ENCODE data around the gene ARID5B.

Gene ARID5B

GRCh38 chr10:61919646-61920215, 18.2 kb downstream of the ARID5B start:
- H2AFZ ChIP-seq (ENCODE audit: insufficient read depth, low read length, poor library complexity): no peak overlapping the region
- no peak overlapping the region for H2BK12ac ChIP-seq (ENCODE audit: low read length)
- WGBS (ENCODE audit: extremely low coverage, insufficient coverage, insufficient read length): no CpG with 5 or more reads among the region's 2 CpGs
- no peak overlapping the region for H3K14ac ChIP-seq (ENCODE audit: low read length)
- H3K27ac ChIP-seq (ENCODE audit: low read depth, low read length): no peak overlapping the region
- no peak overlapping the region for H2BK120ac ChIP-seq (ENCODE audit: insufficient read depth, low read length, poor library complexity)
- H3K18ac ChIP-seq (ENCODE audit: low read length): no peak overlapping the region
- H2AK5ac ChIP-seq (ENCODE audit: low read length): no peak overlapping the region
- H3K9me3 ChIP-seq (ENCODE audit: insufficient read depth, low read depth, low read length): no peaks in the 10 kb centered on the region
- H4K8ac ChIP-seq (ENCODE audit: low read depth, low read length): no peak overlapping the region
- H3K79me1 ChIP-seq (ENCODE audit: low read length): no peaks in the 10 kb centered on the region
- H3K9ac ChIP-seq (ENCODE audit: low read length): no peak overlapping the region
- H4K91ac ChIP-seq (ENCODE audit: low read depth, low read length): no peak overlapping the region
- H3K4me1 ChIP-seq (ENCODE audit: control insufficient read depth in 1 of 2, insufficient read depth in 2 of 2, low read length in 2 of 2): no peaks in the 10 kb centered on the region
- no peaks in the 10 kb centered on the region for H3K79me2 ChIP-seq (ENCODE audit: control insufficient read depth, insufficient read depth, low read length, poor library complexity)
- no peak overlapping the region for H3K4me2 ChIP-seq (ENCODE audit: low read length)
- no peak overlapping the region for H4K12ac ChIP-seq (ENCODE audit: low read depth, low read length)
- no peak overlapping the region for H3K4me3 ChIP-seq (ENCODE audit: low read depth, low read length)
- peak in 1 of 2 donors; percentile 60 for DNase-seq
- H3K27me3 ChIP-seq (ENCODE audit: insufficient read depth, low read length): no peaks in the 10 kb centered on the region
- H2BK5ac ChIP-seq (ENCODE audit: low read depth, low read length, poor library complexity): no peak overlapping the region
- H3K36me3 ChIP-seq (ENCODE audit: control insufficient read depth in 1 of 2, insufficient read depth in 2 of 2, low read length in 2 of 2): no peaks in the 10 kb centered on the region
- H3K23ac ChIP-seq (ENCODE audit: low read length): no peak overlapping the region
- H3K4ac ChIP-seq (ENCODE audit: low read depth, low read length): no peak overlapping the region

GRCh38 chr10:61921143-61921542, 19.6 kb downstream of the ARID5B start:
- no peak overlapping the region for H2AFZ ChIP-seq (ENCODE audit: insufficient read depth, low read length, poor library complexity)
- DNase-seq: no peak
- no peak overlapping the region for H3K9ac ChIP-seq (ENCODE audit: low read length)
- no peak overlapping the region for H3K18ac ChIP-seq (ENCODE audit: low read length)
- no peak overlapping the region for H3K14ac ChIP-seq (ENCODE audit: low read length)
- no peaks in the 10 kb centered on the region for H3K79me1 ChIP-seq (ENCODE audit: low read length)
- no peak overlapping the region for H4K12ac ChIP-seq (ENCODE audit: low read depth, low read length)
- no peak overlapping the region for H3K4me2 ChIP-seq (ENCODE audit: low read length)
- H4K8ac ChIP-seq (ENCODE audit: low read depth, low read length): no peak overlapping the region
- no peak overlapping the region for H2BK5ac ChIP-seq (ENCODE audit: low read depth, low read length, poor library complexity)
- no peaks in the 10 kb centered on the region for H3K9me3 ChIP-seq (ENCODE audit: insufficient read depth, low read depth, low read length)
- no peaks in the 10 kb centered on the region for H3K27me3 ChIP-seq (ENCODE audit: insufficient read depth, low read length)
- no peak overlapping the region for H3K4me3 ChIP-seq (ENCODE audit: low read depth, low read length)
- no peak overlapping the region for H4K91ac ChIP-seq (ENCODE audit: low read depth, low read length)
- H3K36me3 ChIP-seq (ENCODE audit: control insufficient read depth in 1 of 2, insufficient read depth in 2 of 2, low read length in 2 of 2): no peaks in the 10 kb centered on the region
- H3K27ac ChIP-seq (ENCODE audit: low read depth, low read length): no peak overlapping the region
- WGBS (ENCODE audit: extremely low coverage, insufficient coverage, insufficient read length): no CpG with 5 or more reads among the region's 2 CpGs
- H2BK120ac ChIP-seq (ENCODE audit: insufficient read depth, low read length, poor library complexity): no peak overlapping the region
- no peak overlapping the region for H3K23ac ChIP-seq (ENCODE audit: low read length)
- no peaks in the 10 kb centered on the region for H3K4me1 ChIP-seq (ENCODE audit: control insufficient read depth in 1 of 2, insufficient read depth in 2 of 2, low read length in 2 of 2)
- no peak overlapping the region for H2BK12ac ChIP-seq (ENCODE audit: low read length)
- no peak overlapping the region for H2AK5ac ChIP-seq (ENCODE audit: low read length)
- no peaks in the 10 kb centered on the region for H3K79me2 ChIP-seq (ENCODE audit: control insufficient read depth, insufficient read depth, low read length, poor library complexity)
- H3K4ac ChIP-seq (ENCODE audit: low read depth, low read length): no peak overlapping the region

GRCh38 chr10:61923210-61923949, 21.9 kb downstream of the ARID5B start:
- no peaks in the 10 kb centered on the region for H3K27me3 ChIP-seq (ENCODE audit: insufficient read depth, low read length)
- H2BK5ac ChIP-seq (ENCODE audit: low read depth, low read length, poor library complexity): no peak overlapping the region
- H4K91ac ChIP-seq (ENCODE audit: low read depth, low read length): no peak overlapping the region
- H3K9me3 ChIP-seq (ENCODE audit: insufficient read depth, low read depth, low read length): no peaks in the 10 kb centered on the region
- no CpG with 5 or more reads among the region's 6 CpGs for WGBS (ENCODE audit: extremely low coverage, insufficient coverage, insufficient read length)
- no peak overlapping the region for H4K12ac ChIP-seq (ENCODE audit: low read depth, low read length)
- no peak overlapping the region for H2AFZ ChIP-seq (ENCODE audit: insufficient read depth, low read length, poor library complexity)
- no peak overlapping the region for H3K27ac ChIP-seq (ENCODE audit: low read depth, low read length)
- no peaks in the 10 kb centered on the region for H3K36me3 ChIP-seq (ENCODE audit: control insufficient read depth in 1 of 2, insufficient read depth in 2 of 2, low read length in 2 of 2)
- H4K8ac ChIP-seq (ENCODE audit: low read depth, low read length): no peak overlapping the region
- no peak overlapping the region for H3K4ac ChIP-seq (ENCODE audit: low read depth, low read length)
- H3K79me1 ChIP-seq (ENCODE audit: low read length): no peaks in the 10 kb centered on the region
- H3K23ac ChIP-seq (ENCODE audit: low read length): peak overlapping the region; percentile 40
- no peak overlapping the region for H3K4me3 ChIP-seq (ENCODE audit: low read depth, low read length)
- no peak overlapping the region for H2BK12ac ChIP-seq (ENCODE audit: low read length)
- H3K4me2 ChIP-seq (ENCODE audit: low read length): no peak overlapping the region
- H3K18ac ChIP-seq (ENCODE audit: low read length): no peak overlapping the region
- H3K4me1 ChIP-seq (ENCODE audit: control insufficient read depth in 1 of 2, insufficient read depth in 2 of 2, low read length in 2 of 2): no peaks in the 10 kb centered on the region
- no peaks in the 10 kb centered on the region for H3K79me2 ChIP-seq (ENCODE audit: control insufficient read depth, insufficient read depth, low read length, poor library complexity)
- no peak overlapping the region for H2AK5ac ChIP-seq (ENCODE audit: low read length)
- no peak overlapping the region for H3K9ac ChIP-seq (ENCODE audit: low read length)
- no peak overlapping the region for H2BK120ac ChIP-seq (ENCODE audit: insufficient read depth, low read length, poor library complexity)
- no peak overlapping the region for H3K14ac ChIP-seq (ENCODE audit: low read length)
- peak in 1 of 2 donors; percentile 13 for DNase-seq

GRCh38 chr10:61923950-61924274, 22.4 kb downstream of the ARID5B start:
- no peak for DNase-seq
- Histone ChIP-seq H3K18ac (ENCODE audit: low read length) (no peak overlapping the region), H3K23ac (ENCODE audit: low read length) (no peak overlapping the region), H2AK5ac (ENCODE audit: low read length) (no peak overlapping the region), H3K4ac (ENCODE audit: low read depth, low read length) (no peak overlapping the region), H2BK120ac (ENCODE audit: insufficient read depth, low read length, poor library complexity) (no peak overlapping the region), H3K14ac (ENCODE audit: low read length) (no peak overlapping the region), H3K4me3 (ENCODE audit: low read depth, low read length) (no peak overlapping the region), H3K4me1 (ENCODE audit: control insufficient read depth in 1 of 2, insufficient read depth in 2 of 2, low read length in 2 of 2) (no peaks in the 10 kb centered on the region), H3K9me3 (ENCODE audit: insufficient read depth, low read depth, low read length) (no peaks in the 10 kb centered on the region), H2BK12ac (ENCODE audit: low read length) (no peak overlapping the region), H2BK5ac (ENCODE audit: low read depth, low read length, poor library complexity) (no peak overlapping the region), H3K27ac (ENCODE audit: low read depth, low read length) (no peak overlapping the region), H2AFZ (ENCODE audit: insufficient read depth, low read length, poor library complexity) (no peak overlapping the region), H4K91ac (ENCODE audit: low read depth, low read length) (no peak overlapping the region), H3K79me2 (ENCODE audit: control insufficient read depth, insufficient read depth, low read length, poor library complexity) (no peaks in the 10 kb centered on the region), H3K4me2 (ENCODE audit: low read length) (no peak overlapping the region), H3K36me3 (ENCODE audit: control insufficient read depth in 1 of 2, insufficient read depth in 2 of 2, low read length in 2 of 2) (no peaks in the 10 kb centered on the region), H3K79me1 (ENCODE audit: low read length) (no peaks in the 10 kb centered on the region), H4K12ac (ENCODE audit: low read depth, low read length) (no peak overlapping the region), H3K9ac (ENCODE audit: low read length) (no peak overlapping the region), H4K8ac (ENCODE audit: low read depth, low read length) (no peak overlapping the region), H3K27me3 (ENCODE audit: insufficient read depth, low read length) (no peaks in the 10 kb centered on the region)
- no CpG with 5 or more reads among the region's 2 CpGs for WGBS (ENCODE audit: extremely low coverage, insufficient coverage, insufficient read length)
